GM13976 (cell line): ENCODE data around the gene ZW10.
A peak's percentile ranks its signal among the peaks of the same experiment; 100 is the strongest.

Experiments
- DNase-seq: peaks from one replicate; pipeline ENCODE4 v3.0.0; 2012; ENCODE audit warnings: low spot score
- CTCF ChIP-seq: IDR thresholded peaks from 2 replicates; pipeline ENCODE4 v1.5.1; 2012; ENCODE audit warnings: borderline replicate concordance, mild to moderate bottlenecking; ENCODE audit not compliant: insufficient read depth; ENCODE audit errors: extremely low read depth, missing control alignments, control extremely low read depth
- in situ Hi-C: fragments of 300-500 bp; cut with MboI; formaldehyde crosslinking; loops from one replicate; pipeline ENCODE4 v1.12.0; 2022; ENCODE audit warnings: low sequenced_read_pairs, mixed read lengths, inconsistent platforms; ENCODE audit not compliant: unreplicated experiment

The ZW10 gene

DNA sequence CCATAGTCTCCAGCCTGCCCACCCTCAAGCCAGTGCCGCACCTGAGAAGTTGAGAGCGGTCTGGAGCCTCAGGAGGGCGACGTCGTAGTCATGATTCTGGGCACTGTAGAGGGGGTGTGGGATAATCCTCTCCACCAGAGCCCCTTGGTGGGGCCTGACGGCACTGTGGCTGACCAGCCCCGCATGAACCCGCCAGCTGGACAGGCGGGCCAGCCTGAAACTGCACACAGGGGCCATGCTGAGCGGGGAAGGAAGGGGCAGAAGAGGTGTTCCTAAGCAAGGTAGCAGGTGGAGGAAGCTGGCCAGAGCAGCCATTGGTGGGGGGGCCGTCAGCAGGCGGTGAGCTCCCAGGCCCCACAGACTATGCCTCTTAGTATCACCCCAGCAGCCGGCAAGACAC is 80.5 kb downstream of the ZW10 start:
- TF ChIP-seq CTCF = no peak
- no peak for DNase-seq
- in situ Hi-C loops = no loop called here

- in situ Hi-C loops = no loop called here
- peak; percentile 61 for DNase-seq
- TF ChIP-seq CTCF = peak; percentile 56
Observed at GRCh38 chr11:113690619-113691569, 82.6 kb downstream of the ZW10 start.

DNA sequence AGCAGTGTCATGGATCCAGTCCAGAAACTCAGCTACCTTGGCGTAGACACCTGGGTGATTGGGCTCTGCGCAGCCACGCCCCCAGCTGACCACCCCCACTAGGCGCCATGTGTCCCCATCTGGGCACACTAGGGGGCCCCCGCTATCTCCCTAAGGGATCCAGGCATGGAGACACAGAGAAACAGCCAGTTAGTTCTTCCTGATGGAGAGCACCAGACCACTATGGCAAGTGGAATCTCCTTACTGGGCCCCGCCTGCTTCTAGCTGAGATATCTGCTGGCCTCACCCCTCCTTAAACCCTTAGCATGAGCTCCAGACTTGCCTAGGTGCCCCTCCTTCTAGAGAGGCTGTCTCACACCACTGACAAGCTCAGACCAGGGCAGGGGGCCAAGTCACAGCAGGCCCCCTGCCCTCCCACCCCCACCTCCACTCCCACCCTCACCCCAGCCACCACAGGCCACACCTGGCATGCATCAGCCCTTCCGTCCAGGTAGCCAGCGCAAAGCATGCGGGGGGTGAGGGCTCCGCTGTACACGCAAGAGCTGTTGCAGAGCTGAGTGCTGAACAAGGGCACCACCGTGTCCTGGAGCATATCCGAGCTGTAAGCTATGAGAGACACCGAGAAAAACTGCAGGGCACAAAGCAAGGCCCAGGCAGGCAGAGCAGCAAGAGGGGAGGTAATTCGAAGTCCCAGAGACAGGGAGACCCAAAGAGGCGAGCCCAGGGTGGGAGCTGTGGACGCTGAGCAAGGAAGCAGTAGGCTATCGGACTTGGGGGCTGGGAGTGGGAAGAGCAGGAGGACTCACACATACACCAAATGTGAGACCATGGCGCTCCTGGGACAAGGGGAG is 83.5 kb downstream of the ZW10 start:
- in situ Hi-C loops = no loop called here
- DNase-seq = no peak
- no peak for TF ChIP-seq CTCF

DNA sequence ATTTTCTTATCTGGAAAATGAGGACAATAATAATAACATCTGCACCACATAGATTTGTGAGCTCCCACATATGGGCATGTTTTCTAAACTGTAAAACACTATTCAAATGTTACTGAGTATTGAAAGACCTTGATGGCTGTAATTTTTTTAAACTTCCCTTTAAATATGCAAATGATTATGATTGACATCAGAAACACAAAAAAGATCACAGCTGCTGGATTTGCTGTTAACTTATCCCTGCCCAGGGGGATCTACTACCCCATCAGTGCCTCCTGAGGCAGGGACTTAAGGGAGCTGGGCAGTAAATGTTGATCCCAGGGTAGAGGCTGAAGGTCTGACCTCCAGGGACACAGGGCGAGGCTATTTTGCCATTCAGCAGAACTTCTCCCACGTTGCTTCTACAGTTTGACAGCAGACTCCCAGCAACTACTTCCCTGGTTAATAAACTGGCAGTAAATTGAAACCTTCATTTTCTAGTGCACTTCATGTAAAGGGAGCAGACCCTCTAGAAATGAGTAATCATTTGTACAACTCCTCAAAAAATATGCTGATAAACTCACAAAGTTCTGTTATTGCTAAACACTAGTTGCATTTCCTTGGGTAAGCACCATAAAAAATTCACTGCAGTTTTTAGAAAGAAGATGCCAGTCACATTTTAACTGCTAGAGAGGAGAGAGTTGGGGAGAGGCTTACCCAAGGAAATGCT is 87.7 kb downstream of the ZW10 start:
- in situ Hi-C loops = no loop called here
- DNase-seq = no peak
- no peak for TF ChIP-seq CTCF

DNA sequence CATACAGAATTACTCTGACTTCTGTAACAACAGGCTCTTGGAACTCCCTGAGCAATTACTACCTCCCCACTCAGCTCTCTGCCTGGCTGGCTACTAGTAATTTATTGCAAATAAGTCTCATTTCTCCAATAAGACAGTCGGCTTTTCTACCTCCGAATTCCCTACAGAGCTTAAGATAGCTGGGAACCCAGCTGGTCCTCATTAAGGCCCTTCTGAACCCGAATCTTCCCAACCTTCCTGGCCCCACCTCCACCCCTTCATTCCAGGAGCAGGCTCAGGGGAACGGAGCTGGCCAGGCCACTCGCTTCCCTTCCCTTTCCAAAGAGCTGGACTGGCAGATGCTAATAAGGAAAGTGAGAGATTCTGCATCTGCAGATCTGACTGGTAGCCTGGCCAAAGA is 89.0 kb downstream of the ZW10 start:
- no peak for DNase-seq
- in situ Hi-C loops = no loop called here

More for the DNA sequence above, 89.0 kb downstream of the ZW10 start:
- TF ChIP-seq CTCF = no peak
